HG02840 (cell line): Measurements from ENCODE around the gene STARD13.

Experiments used
- ATAC-seq: cut with Tn5 transposase; IDR thresholded peaks from one replicate; pipeline ENCODE4 v1.9.1; 2021; ENCODE audit warnings: mild to moderate bottlenecking, moderate library complexity, moderate number of reproducible peaks; ENCODE audit not compliant: unreplicated experiment, low FRiP score

The STARD13 gene

DNA sequence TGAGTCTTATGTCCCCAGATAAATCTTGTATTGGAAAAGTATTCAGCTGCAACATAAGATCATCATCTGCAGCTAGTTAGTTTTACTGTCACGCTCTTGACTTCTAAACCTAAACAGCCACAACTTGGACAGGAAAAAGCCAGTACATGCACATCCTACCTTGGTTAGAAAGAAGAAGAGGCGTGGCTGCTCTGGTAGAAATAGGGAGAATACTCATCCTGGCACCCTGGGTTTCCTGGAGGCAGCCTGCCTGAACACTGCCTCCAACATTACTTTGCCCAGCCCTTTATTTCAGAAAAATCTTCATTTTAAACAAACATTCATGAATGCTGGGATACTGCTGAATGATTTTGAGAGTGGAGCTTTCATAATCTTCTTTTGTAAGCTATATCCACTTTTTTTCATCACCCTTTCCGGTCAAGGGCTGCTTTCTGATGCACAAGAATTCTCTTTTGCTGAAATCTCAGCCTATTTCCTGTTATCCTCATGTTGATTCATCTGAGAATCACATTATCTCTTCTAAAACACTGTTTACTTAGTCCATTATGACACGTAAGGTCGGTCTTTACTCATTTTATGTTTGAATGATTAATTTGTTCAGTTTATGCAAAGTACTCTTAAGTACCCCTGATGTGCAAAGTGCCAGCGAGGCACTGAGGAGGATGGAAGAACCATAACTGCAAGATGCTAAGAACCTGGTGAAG, 55.2 kb downstream of the STARD13 start:
- no peak for ATAC-seq

DNA sequence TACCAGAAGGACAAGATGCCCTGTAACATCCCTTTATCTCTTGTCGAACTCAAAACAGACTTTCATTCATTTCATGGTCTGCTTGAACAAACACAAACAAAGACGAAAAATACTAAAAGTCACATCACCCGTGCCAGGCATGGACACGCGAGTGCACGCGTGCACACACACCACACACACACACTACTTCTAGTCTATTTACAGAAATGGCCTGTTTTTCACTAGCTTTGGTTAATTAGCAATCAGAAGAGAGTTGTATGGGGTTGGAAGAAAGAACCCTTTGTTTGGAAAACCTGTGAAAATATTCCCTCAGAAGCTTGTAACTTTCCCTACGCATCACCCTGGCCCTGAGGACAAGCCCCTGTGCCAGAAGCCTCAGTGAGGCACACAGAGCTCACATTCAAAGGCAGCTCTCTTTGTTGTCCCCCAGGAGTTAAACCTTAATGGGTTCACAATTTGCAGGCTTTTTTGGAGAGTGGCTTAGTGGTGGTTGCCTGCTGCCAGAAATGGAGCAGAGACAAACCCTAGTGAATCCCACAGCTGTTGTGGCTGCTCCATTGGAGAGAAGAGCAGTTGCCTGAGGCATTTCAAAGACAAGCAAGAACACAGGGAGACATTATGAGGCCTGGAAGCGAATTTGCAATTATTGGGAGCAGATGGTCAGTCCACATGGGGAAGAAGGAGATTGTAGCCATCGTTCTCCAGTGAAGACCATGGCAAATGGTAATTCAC, 55.9 kb downstream of the STARD13 start:
- no peak for ATAC-seq

DNA sequence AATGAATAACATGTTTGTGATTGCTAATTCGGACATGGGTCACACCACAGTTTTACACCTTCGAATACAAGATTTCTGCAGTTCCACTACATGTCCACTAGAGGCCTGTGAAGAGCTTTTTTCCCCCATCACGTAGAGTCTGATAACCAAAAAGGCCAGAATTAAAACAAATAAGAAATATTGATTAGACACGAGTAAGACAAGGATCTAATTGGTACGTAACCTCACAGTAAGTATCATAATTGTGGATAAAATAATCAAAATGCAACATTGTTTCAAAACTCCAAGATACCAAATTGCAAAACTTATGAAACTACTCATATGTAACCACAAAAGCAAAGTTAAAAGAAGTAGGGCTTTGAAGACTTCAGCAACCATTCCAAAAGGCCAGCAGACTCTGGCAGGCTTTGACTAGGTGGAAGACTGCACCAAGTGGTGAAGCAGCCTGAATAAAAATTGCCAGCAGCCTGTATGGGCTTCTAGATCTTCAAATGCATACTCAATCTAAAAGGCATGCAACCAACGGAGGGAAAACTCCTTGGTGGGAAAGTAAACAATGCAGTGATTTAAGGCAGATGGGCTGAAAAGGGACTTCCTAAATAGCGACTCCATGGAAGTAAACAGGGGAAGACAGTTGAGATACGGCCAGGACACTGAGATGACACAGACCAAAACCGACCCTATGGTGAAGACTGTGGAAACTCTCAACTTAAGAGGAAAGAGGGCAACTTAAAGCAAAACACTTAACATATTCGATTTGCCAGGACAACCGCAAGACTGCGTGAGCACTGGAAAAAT, 56.7 kb downstream of the STARD13 start:
- no peak for ATAC-seq

- no peak for ATAC-seq
Observed at GRCh38 chr13:33227927-33228647, 57.5 kb downstream of the STARD13 start.

GRCh38 chr13:33224686-33225085, 60.9 kb downstream of the STARD13 start:
- ATAC-seq = no peak

- no peak for ATAC-seq
Observed at GRCh38 chr13:33224191-33224590, 61.4 kb downstream of the STARD13 start.

GRCh38 chr13:33219926-33220325, 65.6 kb downstream of the STARD13 start:
- no peak for ATAC-seq

GRCh38 chr13:33218426-33218825, 67.1 kb downstream of the STARD13 start:
- no peak for ATAC-seq

DNA sequence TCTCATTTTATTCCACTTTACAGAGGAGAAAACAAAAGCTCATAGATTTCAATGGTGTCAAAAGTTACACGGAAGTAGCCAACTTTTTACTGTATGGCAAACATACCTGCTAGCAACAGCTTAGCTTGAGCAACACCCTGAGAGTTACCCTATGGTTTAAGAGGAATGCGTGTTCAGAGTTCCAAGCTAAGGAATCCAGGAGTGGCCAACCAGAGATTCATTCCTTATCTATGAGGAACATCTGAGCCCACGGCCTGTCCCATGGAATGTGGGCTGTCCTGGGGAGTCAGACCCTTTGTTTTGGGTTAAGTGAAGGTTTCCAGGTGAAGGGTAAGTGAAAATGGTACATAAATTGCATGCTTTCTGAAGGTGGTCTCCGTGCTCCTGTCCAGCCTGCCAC, 67.5 kb downstream of the STARD13 start:
- ATAC-seq = no peak

GRCh38 chr13:33217256-33217655, 68.3 kb downstream of the STARD13 start:
- ATAC-seq = no peak

GRCh38 chr13:33213797-33214196, 71.8 kb downstream of the STARD13 start:
- ATAC-seq = no peak

GRCh38 chr13:33213024-33213768, 72.4 kb downstream of the STARD13 start:
- ATAC-seq = no peak

DNA sequence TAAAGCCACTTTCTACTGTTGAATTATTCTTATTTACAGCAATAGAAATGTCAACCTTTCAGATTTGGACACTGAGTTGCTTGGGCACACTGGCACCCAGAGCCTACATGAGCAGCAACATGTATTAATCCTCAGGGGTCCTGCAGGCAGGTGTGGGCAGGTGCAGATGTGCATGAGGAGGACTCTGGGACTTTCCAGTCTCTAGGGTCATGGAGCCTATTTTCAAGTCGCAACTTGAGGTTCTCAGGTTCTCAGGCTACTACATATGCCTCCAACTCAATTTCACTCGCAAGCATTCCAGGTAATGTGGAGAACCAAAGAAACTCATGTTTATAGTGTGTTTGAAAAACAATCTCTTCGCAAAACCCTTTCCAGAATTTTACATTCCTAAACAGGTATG, 73.2 kb downstream of the STARD13 start:
- ATAC-seq = no peak

DNA sequence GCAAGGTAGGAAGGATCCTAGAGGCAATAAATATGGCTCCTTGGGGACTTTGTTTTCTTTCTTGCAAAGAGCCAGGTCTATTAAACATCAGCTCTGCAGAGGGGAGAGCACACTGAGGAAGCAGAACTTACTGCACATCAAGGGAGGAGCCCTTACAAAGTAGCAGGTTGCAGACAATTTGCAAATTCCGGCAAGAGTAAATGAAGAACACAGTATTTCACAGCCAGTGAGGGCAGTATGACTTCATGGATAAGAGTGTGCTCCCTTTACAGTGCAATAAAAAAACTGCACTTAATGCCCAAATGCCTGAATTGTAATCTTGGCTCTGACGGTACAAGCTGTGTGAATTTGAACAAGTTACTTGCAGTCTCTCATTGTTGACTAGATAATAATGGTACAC, 75.5 kb downstream of the STARD13 start:
- ATAC-seq = no peak

DNA sequence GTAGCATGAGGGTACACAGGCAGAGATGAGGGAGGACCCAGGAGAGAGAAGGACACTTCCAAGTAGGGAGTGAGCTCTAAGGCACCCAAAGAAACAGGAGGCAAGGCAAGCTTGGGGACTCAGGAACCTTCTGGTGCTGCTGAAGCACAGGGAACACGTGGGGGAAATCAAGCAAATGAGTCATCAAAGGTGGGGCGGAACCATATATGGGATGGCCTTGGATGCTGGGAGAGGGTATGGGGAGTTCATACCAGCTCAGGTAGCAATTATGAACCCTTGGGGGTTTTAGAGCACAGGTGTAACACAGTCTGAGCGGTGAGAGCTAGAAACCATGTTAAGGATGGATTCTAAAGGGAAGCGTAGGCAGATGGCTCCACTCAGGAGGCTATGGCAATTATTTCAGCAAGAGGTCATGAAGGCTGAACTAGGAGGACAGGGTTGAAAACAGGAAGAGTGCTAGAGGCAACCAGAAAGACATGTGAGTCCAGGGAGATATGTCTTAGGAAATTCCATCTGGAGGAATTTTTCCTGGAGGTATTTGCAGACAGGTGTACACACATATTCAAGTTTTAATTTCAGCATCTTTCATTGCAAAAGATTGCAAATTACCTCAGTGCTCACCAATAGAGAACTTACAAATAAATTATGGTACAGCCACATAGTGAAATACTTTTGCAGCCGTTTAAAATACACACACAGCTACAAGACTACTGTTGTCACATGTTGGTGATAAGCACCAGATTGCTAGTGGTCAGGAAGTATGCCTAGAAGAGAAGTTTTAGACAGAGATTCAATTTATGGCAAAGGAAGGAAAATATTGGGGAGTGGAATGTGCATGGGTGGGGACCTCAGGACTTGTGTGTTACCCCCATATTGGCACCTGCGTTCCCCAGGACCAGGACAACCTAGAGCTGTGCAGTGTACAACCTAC, 77.0 kb downstream of the STARD13 start:
- no peak for ATAC-seq

DNA sequence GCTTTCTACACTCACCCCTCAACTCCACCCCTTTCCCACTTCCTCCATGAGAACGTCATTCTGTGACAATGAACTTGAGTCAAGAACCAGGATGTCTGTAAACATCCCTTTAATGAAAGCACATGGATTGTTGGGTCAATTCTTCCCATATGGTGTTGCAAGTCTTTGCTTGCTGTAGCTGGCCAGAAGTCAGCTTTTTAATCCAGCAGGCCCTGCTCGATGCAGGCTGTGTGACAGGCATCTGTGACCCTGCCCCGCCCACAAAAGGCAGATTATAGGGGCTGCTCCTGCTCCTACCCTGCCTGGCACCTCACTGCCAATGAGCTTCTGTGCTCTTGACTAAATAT, 78.0 kb downstream of the STARD13 start:
- ATAC-seq = no peak

GRCh38 chr13:33206945-33207614, 78.5 kb downstream of the STARD13 start:
- no peak for ATAC-seq

DNA sequence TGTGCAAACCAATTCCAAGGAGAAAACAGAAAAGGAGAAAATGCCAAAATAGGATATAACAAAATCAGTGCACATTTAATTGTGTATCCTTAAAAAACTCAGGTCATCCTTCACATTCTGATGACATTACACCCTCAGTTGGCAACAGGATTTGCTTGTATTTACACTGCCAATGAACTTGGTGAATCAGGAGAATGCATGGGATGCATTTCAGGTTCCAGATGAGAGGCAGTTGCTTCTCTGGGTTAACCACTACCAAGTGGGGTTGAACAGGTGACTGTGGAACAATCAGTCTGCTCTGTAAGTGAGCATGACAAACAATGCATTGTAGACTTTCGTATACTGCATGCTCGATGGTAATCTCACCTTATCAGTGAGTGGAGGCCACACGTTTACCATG, 79.1 kb downstream of the STARD13 start:
- ATAC-seq = no peak
